ENCODE results near the gene COQ10A. TPM values are rescaled to one million over a fixed set of nuclear protein-coding genes. Genes with fewer than 3 reads are reported as not detected.

The COQ10A gene
- total and polyA plus RNA-seq, 9 of the 15 experiments (the other 6 are each of a cell fraction or from before 2014, with no cell fraction given), result 3.1 to 26.4 (median 12.7) TPM

DNA sequence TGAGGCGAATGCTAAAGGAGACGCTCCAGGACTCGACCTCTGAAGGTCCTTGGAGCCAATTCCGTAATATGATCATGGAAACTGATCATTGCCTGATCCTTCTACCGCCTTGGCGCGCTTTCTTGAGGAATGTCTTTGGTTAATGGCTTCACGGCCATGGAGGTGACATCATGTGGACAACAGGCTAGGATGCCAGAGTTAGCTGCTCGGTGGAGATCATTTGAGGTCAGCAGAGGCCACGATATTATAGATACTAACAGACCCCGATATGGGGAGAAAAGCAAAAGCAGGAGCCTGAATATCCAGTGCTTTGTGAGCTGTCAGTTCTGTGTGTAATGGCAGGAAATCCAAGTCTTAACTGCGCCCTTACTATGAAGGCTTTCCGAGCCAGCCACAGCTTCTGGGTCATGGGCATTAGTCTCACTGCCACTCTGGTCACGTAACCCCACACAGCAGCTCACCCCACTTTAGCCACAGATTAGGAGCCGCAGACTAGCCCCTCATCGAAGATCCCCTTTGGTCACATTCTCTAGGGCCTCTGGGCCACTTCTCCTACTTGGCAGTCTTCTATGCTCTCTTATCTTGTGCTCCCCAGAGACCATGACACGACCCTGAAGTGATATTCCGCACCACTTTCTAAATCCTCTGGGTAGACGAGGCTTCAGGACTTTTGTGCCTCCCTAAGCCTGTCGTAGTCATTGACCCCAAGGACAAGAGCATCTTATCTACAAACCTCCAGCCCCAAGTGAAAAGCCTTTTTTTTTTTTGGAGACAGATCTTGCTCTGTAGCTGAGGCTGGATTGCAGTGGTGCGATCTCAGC, 34.1 kb downstream of the COQ10A start (continued):
- TF ChIP-seq, protein P1, sequence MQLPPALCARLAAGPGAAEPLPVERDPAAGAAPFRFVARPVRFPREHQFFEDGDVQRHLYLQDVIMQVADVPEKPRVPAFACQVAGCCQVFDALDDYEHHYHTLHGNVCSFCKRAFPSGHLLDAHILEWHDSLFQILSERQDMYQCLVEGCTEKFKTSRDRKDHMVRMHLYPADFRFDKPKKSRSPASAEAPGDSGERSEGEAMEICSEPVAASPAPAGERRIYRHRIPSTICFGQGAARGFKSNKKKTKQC (CRISPR knock-in tag; IDR thresholded peaks at IDR 0.05), result no peak
- TF ChIP-seq, protein P2, sequence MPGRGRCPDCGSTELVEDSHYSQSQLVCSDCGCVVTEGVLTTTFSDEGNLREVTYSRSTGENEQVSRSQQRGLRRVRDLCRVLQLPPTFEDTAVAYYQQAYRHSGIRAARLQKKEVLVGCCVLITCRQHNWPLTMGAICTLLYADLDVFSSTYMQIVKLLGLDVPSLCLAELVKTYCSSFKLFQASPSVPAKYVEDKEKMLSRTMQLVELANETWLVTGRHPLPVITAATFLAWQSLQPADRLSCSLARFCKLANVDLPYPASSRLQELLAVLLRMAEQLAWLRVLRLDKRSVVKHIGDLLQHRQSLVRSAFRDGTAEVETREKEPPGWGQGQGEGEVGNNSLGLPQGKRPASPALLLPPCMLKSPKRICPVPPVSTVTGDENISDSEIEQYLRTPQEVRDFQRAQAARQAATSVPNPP (IDR thresholded peaks at IDR 0.05; ENCODE audit: borderline replicate concordance, insufficient read depth, insufficient read length), result no peak
- TF ChIP-seq KDM5B (IDR thresholded peaks at IDR 0.05; ENCODE audit: insufficient replicate concordance, low read depth, low read length) (no peak), NR2C2 (CRISPR knock-in tag; IDR thresholded peaks at IDR 0.05) (peak; percentile 82), NR2C2 (tag; IDR thresholded peaks at IDR 0.05) (peak; percentile 96), WHSC1 (IDR thresholded peaks at IDR 0.05; ENCODE audit: low read length) (no peak), RBM39 (optimal IDR thresholded peaks at IDR 0.05; ENCODE audit: low read depth, low read length) (no peak), MCM5 (IDR thresholded peaks at IDR 0.05; ENCODE audit: low read depth) (no peak), ZNF140 (CRISPR knock-in tag; IDR thresholded peaks at IDR 0.05) (no peak), CCAR2 (IDR thresholded peaks at IDR 0.05; ENCODE audit: low read depth, low read length) (no peak), ZKSCAN3 (CRISPR knock-in tag; IDR thresholded peaks at IDR 0.05) (no peak), SNIP1 (IDR thresholded peaks at IDR 0.05; ENCODE audit: low read depth) (no peak), FOS (IDR thresholded peaks at IDR 0.05; ENCODE audit: extremely low read depth, insufficient read length) (no peak), YBX1 (IDR thresholded peaks at IDR 0.05) (no peak), TAF9B (IDR thresholded peaks at IDR 0.05; ENCODE audit: partially characterized antibody) (no peak), XRCC4 (IDR thresholded peaks at IDR 0.05; ENCODE audit: extremely low read depth, insufficient read depth, insufficient read length) (no peak), ZNF507 (tag; conservative IDR thresholded peaks at IDR 0.05) (no peak), ADNP (tag; IDR thresholded peaks at IDR 0.05) (no peak)
- TF ChIP-seq, protein P3, sequence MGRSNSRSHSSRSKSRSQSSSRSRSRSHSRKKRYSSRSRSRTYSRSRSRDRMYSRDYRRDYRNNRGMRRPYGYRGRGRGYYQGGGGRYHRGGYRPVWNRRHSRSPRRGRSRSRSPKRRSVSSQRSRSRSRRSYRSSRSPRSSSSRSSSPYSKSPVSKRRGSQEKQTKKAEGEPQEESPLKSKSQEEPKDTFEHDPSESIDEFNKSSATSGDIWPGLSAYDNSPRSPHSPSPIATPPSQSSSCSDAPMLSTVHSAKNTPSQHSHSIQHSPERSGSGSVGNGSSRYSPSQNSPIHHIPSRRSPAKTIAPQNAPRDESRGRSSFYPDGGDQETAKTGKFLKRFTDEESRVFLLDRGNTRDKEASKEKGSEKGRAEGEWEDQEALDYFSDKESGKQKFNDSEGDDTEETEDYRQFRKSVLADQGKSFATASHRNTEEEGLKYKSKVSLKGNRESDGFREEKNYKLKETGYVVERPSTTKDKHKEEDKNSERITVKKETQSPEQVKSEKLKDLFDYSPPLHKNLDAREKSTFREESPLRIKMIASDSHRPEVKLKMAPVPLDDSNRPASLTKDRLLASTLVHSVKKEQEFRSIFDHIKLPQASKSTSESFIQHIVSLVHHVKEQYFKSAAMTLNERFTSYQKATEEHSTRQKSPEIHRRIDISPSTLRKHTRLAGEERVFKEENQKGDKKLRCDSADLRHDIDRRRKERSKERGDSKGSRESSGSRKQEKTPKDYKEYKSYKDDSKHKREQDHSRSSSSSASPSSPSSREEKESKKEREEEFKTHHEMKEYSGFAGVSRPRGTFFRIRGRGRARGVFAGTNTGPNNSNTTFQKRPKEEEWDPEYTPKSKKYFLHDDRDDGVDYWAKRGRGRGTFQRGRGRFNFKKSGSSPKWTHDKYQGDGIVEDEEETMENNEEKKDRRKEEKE (IDR thresholded peaks at IDR 0.05; ENCODE audit: borderline replicate concordance in 1 of 2, control insufficient read depth in 1 of 2, low read depth in 2 of 2, low read length in 1 of 2), result no peak
- TF ChIP-seq, protein P4, sequence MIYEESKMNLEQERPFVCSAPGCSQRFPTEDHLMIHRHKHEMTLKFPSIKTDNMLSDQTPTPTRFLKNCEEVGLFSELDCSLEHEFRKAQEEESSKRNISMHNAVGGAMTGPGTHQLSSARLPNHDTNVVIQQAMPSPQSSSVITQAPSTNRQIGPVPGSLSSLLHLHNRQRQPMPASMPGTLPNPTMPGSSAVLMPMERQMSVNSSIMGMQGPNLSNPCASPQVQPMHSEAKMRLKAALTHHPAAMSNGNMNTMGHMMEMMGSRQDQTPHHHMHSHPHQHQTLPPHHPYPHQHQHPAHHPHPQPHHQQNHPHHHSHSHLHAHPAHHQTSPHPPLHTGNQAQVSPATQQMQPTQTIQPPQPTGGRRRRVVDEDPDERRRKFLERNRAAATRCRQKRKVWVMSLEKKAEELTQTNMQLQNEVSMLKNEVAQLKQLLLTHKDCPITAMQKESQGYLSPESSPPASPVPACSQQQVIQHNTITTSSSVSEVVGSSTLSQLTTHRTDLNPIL (CRISPR knock-in tag; IDR thresholded peaks at IDR 0.05), result no peak
- TF ChIP-seq, protein P5, sequence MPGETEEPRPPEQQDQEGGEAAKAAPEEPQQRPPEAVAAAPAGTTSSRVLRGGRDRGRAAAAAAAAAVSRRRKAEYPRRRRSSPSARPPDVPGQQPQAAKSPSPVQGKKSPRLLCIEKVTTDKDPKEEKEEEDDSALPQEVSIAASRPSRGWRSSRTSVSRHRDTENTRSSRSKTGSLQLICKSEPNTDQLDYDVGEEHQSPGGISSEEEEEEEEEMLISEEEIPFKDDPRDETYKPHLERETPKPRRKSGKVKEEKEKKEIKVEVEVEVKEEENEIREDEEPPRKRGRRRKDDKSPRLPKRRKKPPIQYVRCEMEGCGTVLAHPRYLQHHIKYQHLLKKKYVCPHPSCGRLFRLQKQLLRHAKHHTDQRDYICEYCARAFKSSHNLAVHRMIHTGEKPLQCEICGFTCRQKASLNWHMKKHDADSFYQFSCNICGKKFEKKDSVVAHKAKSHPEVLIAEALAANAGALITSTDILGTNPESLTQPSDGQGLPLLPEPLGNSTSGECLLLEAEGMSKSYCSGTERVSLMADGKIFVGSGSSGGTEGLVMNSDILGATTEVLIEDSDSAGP (CRISPR knock-in tag; IDR thresholded peaks at IDR 0.05), result no peak

All from K562 (cell line).